ENCODE measurements around the gene UBE2K. TPM values are rescaled to one million over a fixed set of nuclear protein-coding genes. Genes with fewer than 3 reads are reported as not detected.
"Not testable (repeated sequence)": the region's sequence is repeated elsewhere in the genome, so short reads cannot be mapped to it uniquely, and the experiment has no call there.

The UBE2K gene
- total and polyA plus RNA-seq, 7 donors, result 24.5 to 75.9 (median 60.4) TPM

GRCh38 chr4:39655211-39655610 lies 42.7 kb upstream of the UBE2K start:
- Histone ChIP-seq H3K27ac (no peak overlapping the region), H3K9me3 (no peaks in the 10 kb centered on the region), H3K27me3 (ENCODE audit: insufficient read depth in 3 of 3, low read length in 2 of 3) (no peaks in the 10 kb centered on the region), H3K36me3 (ENCODE audit: insufficient read depth in 1 of 2, low read depth in 1 of 2) (peaks cover 0 to 12% of the 10 kb centered on the region in 2 donors), H3K4me3 (no peak overlapping the region), H3K4me1 (no peaks in the 10 kb centered on the region)
- DNase-seq (no peak), ATAC-seq (no peak)
- TF ChIP-seq CTCF (IDR thresholded peaks at IDR 0.05), result no peak
- intact Hi-C loops (cut with DNase I), result no loop called here

GRCh38 chr4:39655876-39656275 lies 42.1 kb upstream of the UBE2K start:
- Histone ChIP-seq H3K4me3 (no peak overlapping the region), H3K4me1 (no peaks in the 10 kb centered on the region), H3K27ac (no peak overlapping the region), H3K9me3 (no peaks in the 10 kb centered on the region), H3K27me3 (ENCODE audit: insufficient read depth in 3 of 3, low read length in 2 of 3) (no peaks in the 10 kb centered on the region), H3K36me3 (ENCODE audit: insufficient read depth in 1 of 2, low read depth in 1 of 2) (peaks cover 0 to 12% of the 10 kb centered on the region in 2 donors)
- TF ChIP-seq CTCF (IDR thresholded peaks at IDR 0.05), result no peak
- DNase-seq, result no peak
- peak in 3 of 4 donors; percentile 42 to 72 (median 49) for ATAC-seq
- intact Hi-C loops (cut with DNase I), result no loop called here
- 79 to 88% (median 87%) methylated on average over 3 of the region's 3 CpGs for WGBS, 3 donors

DNA sequence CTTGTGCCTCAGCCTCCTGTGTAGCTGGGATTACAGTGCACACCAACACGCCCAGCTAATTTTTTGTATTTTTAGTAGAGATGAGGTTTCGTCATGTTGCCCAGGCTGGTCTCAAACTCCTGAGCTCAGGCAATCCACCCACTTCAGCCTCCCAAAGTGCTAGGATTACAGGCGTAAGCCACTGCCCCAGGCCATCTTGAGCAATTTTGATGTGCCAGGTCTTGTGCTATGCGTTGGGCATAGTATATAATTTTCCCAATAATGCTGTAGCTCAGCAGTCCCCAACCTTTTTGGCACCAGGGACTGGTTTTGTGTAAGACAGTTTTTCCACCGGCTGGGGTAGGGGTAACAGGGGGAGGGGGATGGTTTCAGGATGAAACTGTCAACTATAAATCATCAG lies 41.3 kb upstream of the UBE2K start:
- H3K9me3 ChIP-seq; H3K4me3 ChIP-seq; ATAC-seq; H3K27me3 ChIP-seq (ENCODE audit: insufficient read depth in 3 of 3, low read length in 2 of 3); H3K36me3 ChIP-seq (ENCODE audit: insufficient read depth in 1 of 2, low read depth in 1 of 2); intact Hi-C loops (cut with DNase I); H3K27ac ChIP-seq; DNase-seq; H3K4me1 ChIP-seq: not testable (repeated sequence)
- 90 to 95% (median 91%) methylated on average over 5 of the region's 5 CpGs for WGBS, 3 donors

GRCh38 chr4:39657465-39657864 lies 40.5 kb upstream of the UBE2K start:
- Histone ChIP-seq H3K27ac (no peak overlapping the region), H3K27me3 (ENCODE audit: insufficient read depth in 3 of 3, low read length in 2 of 3) (no peaks in the 10 kb centered on the region), H3K36me3 (ENCODE audit: insufficient read depth in 1 of 2, low read depth in 1 of 2) (peaks cover 0 to 5% of the 10 kb centered on the region in 2 donors), H3K4me3 (no peak overlapping the region), H3K9me3 (no peaks in the 10 kb centered on the region), H3K4me1 (no peaks in the 10 kb centered on the region)
- intact Hi-C loops (cut with DNase I), result no loop called here
- WGBS, 3 donors, result 87 to 93% (median 91%) methylated on average over 6 of the region's 6 CpGs
- no peak for DNase-seq
- no peak for ATAC-seq
- no peak for TF ChIP-seq CTCF (IDR thresholded peaks at IDR 0.05)

DNA sequence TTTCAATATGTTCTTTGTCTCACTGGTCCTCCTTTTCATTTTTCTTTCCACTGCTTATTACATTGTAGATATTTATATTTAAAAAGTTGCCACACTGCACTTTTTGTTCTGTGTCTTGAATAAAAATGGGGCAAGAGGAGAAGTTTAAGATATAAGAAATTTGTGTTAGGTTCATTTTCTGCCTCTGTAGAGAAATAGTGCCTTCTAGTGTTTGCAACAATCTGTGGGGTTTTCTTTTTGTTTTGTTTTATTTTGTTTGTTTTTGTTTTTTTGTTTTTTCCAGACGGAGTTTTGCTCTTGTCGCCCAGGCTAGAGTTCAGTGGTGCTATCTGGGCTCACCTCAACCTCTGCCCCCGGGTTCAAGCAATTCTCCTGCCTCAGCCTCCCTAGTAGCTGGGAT lies 39.2 kb upstream of the UBE2K start:
- Histone ChIP-seq H3K27me3 (ENCODE audit: insufficient read depth in 3 of 3, low read length in 2 of 3) (no peaks in the 10 kb centered on the region), H3K4me1 (no peaks in the 10 kb centered on the region), H3K9me3 (no peaks in the 10 kb centered on the region), H3K36me3 (ENCODE audit: insufficient read depth in 1 of 2, low read depth in 1 of 2) (no peaks in the 10 kb centered on the region), H3K4me3 (no peak overlapping the region), H3K27ac (no peak overlapping the region)
- TF ChIP-seq CTCF (IDR thresholded peaks at IDR 0.05), result no peak
- intact Hi-C loops (cut with DNase I), result no loop called here
- DNase-seq, result no peak
- 86 to 93% (median 88%) methylated on average over 3 of the region's 3 CpGs for WGBS, 3 donors
- no peak for ATAC-seq
